LNCaP clone FGC (cell line): ENCODE measurements around the gene TYSND1.
"Not testable (repeated sequence)": the region's sequence is repeated elsewhere in the genome, so short reads cannot be mapped to it uniquely, and the experiment has no call there.

Source experiments
- DNase-seq: peaks from one replicate; pipeline ENCODE4 v3.0.0-alpha.2; 2011; ENCODE audit warnings: low read depth
- H3K4me3 ChIP-seq: 2 replicates; pipeline ENCODE4 v1.5.1; 2011; ENCODE audit warnings: mild to moderate bottlenecking, low read depth, low read length, control low read depth
- TF ChIP-seq, protein P1 (sequence below): IDR thresholded peaks from 2 replicates; pipeline ENCODE4 v1.5.1; 2012; ENCODE audit warnings: mild to moderate bottlenecking; ENCODE audit not compliant: control insufficient read depth, insufficient read depth; ENCODE audit errors: extremely low read depth

TYSND1 gene

DNA sequence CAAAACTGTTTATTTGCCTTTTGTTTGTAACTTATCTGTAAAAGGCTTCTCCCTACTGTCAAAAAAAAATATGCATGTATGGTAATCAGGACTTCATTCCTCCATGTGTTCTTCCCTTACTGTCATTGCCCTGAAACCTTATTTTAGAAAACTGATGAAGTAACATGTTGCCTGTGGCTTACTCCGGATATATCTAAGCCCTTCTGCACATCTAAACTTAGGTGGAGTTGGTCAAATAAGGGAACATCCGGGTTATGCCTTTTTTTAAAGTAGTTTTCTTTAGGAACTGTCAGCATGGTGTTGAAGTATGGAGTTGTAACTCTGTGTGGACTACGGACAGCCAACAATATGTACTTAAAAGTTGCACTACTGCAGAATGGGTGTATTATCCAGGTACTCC is 17.7 kb upstream of the TYSND1 start:
- TF ChIP-seq, protein P1, sequence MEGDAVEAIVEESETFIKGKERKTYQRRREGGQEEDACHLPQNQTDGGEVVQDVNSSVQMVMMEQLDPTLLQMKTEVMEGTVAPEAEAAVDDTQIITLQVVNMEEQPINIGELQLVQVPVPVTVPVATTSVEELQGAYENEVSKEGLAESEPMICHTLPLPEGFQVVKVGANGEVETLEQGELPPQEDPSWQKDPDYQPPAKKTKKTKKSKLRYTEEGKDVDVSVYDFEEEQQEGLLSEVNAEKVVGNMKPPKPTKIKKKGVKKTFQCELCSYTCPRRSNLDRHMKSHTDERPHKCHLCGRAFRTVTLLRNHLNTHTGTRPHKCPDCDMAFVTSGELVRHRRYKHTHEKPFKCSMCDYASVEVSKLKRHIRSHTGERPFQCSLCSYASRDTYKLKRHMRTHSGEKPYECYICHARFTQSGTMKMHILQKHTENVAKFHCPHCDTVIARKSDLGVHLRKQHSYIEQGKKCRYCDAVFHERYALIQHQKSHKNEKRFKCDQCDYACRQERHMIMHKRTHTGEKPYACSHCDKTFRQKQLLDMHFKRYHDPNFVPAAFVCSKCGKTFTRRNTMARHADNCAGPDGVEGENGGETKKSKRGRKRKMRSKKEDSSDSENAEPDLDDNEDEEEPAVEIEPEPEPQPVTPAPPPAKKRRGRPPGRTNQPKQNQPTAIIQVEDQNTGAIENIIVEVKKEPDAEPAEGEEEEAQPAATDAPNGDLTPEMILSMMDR, result no peak
- no peak for DNase-seq
- no peak overlapping the region for H3K4me3 ChIP-seq

DNA sequence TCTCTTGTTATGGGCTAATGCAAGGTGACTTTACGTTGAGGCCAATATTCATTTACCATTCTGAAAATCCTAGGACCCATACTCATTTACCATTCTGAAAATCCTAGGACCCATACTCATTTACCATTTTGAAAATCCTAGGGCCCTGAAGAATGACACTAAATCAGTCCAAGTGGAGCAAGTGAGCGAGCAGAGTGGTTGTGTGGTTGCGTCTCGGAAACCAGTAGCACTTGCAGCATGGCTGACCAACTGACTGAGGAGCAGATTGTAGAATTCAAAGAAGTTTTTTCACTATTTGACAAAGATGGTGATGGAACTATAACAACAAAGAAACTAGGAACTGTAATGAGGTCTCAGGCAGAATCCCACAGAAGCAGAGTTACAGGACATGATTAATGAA is 16.9 kb upstream of the TYSND1 start:
- DNase-seq, result no peak
- TF ChIP-seq, protein P1, result no peak
- no peak overlapping the region for H3K4me3 ChIP-seq

- H3K4me3 ChIP-seq, result no peak overlapping the region
- TF ChIP-seq, protein P1, result no peak
- no peak for DNase-seq
Measured at GRCh38 chr10:70162892-70163201, 16.3 kb upstream of the TYSND1 start.

DNA sequence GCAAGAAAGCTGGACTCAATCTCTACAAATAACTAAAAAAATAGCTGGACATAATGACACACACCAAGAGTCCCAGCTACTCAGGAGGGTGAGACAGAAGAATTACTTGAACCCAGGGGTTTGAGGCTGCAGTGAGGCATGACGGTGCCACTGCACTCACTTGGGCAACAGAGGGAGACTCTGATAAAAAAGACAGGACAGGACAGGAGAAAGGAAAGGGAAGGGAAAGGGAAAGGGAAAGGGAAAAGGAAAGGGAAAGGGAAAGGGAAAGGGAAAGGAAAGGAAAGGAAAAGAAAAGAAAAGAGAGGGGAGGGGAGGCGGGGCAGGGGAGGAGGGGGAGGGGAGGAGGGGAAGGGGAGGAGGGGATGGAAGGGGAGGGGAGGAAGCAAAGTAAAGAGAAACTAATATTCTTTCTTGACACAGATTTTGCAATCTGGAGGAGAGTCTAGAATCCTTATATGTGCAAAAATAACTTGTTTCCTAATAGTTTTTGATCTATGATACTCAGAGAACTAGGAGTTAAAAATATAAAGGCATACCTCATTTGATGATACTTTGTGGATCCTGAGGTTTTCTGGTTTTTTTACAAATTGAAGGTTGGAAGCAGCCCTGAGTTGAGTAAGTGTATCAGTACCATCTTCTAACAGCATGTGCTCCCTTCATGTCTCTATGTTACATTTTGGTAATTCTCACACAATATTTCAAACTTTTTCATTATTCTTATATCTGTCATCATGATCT is 15.8 kb upstream of the TYSND1 start:
- TF ChIP-seq, protein P1, result no peak
- no peak overlapping the region for H3K4me3 ChIP-seq
- no peak for DNase-seq

DNA sequence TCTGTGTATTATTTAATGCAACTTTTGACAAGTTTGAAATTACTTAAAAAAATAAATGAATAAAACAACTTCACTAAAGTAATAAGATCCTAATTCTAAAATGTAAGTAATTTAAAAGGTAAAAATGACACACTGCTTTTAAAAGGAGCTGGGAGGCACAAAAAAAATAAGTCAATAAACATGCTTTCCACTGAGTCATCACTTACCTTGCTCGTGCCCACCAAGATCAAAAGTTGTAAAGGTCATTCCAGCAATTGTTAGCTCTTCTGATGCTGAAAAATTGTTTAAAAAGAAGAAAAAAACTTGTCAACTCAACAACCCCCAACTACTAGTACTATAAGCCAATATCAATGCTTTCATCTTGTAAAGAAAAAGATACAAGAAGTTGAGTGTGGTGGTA is 14.3 kb upstream of the TYSND1 start:
- TF ChIP-seq, protein P1, result no peak

DNA sequence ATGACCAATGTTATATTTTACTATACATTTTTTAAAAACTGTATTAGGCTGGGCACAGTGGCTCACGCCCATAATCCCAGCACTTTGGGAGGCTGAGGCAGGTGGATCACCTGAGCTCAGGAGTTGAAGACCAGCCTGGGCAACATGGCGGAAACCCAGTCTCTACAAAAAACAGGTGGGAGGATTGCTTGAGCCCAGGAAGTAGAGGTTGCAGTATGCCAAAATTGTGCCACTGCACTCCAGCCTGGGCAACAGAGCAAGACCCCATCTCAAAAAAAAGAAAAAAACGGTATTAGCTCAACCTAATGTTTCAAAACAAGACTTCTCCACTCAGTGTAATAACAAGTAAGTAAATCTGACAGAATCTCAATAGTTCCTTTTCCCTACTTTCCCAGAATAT is 12.9 kb upstream of the TYSND1 start:
- DNase-seq, H3K4me3 ChIP-seq: not testable (repeated sequence)

More for the DNA sequence above, 14.3 kb upstream of the TYSND1 start:
- no peak overlapping the region for H3K4me3 ChIP-seq
- no peak for DNase-seq

DNA sequence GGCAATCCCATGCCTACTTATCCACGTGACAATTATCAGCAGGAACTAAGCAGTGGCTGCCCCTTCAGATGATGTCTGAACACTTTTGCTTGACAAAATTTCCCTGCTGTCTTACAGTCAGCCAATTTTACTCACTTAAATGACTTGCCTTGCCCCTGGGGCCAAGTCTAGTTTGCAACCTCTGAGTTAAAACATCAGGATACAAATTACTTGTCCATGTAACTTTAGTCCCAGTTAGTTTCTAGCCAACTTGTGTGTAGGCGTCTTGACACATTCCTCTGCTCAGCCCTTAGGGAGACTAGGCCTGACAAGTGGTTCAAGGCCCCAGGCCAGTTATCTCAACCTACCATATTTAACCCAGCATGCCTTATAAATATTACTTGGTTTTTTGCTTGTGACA is 11.6 kb upstream of the TYSND1 start:
- TF ChIP-seq, protein P1, result no peak
- no peak overlapping the region for H3K4me3 ChIP-seq
- DNase-seq, result no peak
